Osteoblast (primary cell): ENCODE measurements around the gene ARHGEF16. TPM values are rescaled to one million over a fixed set of nuclear protein-coding genes. Genes with fewer than 3 reads are reported as not detected.

Source experiments
- DNase-seq: peaks from one replicate; pipeline ENCODE4 v3.0.0; 2011; ENCODE audit warnings: low spot score, mixed read lengths; ENCODE audit not compliant: insufficient read length; ENCODE audit errors: missing footprints
- H2AFZ ChIP-seq: 2 replicates; pipeline ENCODE4 v1.6.0; 2011; ENCODE audit warnings: mild to moderate bottlenecking, low read length
- H3K27ac ChIP-seq: 2 replicates; pipeline ENCODE4 v1.5.1; 2011; ENCODE audit warnings: mild to moderate bottlenecking, low read depth, low read length, moderate library complexity
- H3K27me3 ChIP-seq: 2 replicates; pipeline ENCODE4 v1.6.0; 2012; ENCODE audit warnings: mild to moderate bottlenecking, control low read depth, inconsistent platforms, low read length, moderate library complexity; ENCODE audit not compliant: insufficient read depth
- H3K36me3 ChIP-seq: 2 replicates; pipeline ENCODE4 v1.5.1; 2011; ENCODE audit warnings: mild to moderate bottlenecking, low read length, control low read depth, moderate library complexity; ENCODE audit not compliant: insufficient read depth
- H3K4me1 ChIP-seq: 2 replicates; pipeline ENCODE4 v1.5.1; 2011; ENCODE audit warnings: mild to moderate bottlenecking, low read length, control low read depth, moderate library complexity; ENCODE audit not compliant: insufficient read depth
- H3K4me2 ChIP-seq: 2 replicates; pipeline ENCODE4 v1.6.0; 2011; ENCODE audit warnings: mild to moderate bottlenecking, low read length; ENCODE audit not compliant: insufficient read depth
- H3K4me3 ChIP-seq: fragments of 200-600 bp; sonication (generic); 3 replicates; pipeline ENCODE4 v1.5.1; 2012; ENCODE audit warnings: mild to moderate bottlenecking, low read length, inconsistent platforms; ENCODE audit not compliant: insufficient read depth
- H3K79me2 ChIP-seq: 2 replicates; pipeline ENCODE4 v1.6.0; 2012; ENCODE audit warnings: mild to moderate bottlenecking, low read length, control low read depth, inconsistent platforms; ENCODE audit not compliant: insufficient read depth
- H3K9me3 ChIP-seq: 2 replicates; pipeline ENCODE4 v1.5.1; 2011; ENCODE audit warnings: low read depth, low read length, control low read depth
- H4K20me1 ChIP-seq: 2 replicates; pipeline ENCODE4 v1.6.0; 2012; ENCODE audit warnings: mild to moderate bottlenecking, low read length, control low read depth; ENCODE audit not compliant: insufficient read depth
- CTCF ChIP-seq: IDR thresholded peaks from 2 replicates; pipeline ENCODE4 v1.5.1; 2011; ENCODE audit warnings: mild to moderate bottlenecking, low read depth, low read length, moderate library complexity; ENCODE audit errors: extremely low read depth
- total RNA-seq: library from RNA; depleted of rRNA; stranded (reverse); fragments of >200 nt; gene quantifications from 2 replicates; pipeline ENCODE4 v1.2.3, GENCODE V29; 2012

The ARHGEF16 gene
- total RNA-seq, 1 donor, result not detected

- no peak overlapping the region for H3K27ac ChIP-seq
- DNase-seq, result no peak
- no peaks in the 10 kb centered on the region for H3K79me2 ChIP-seq
- H3K36me3 ChIP-seq, result peaks cover 2% of the 10 kb centered on the region
- no peaks in the 10 kb centered on the region for H4K20me1 ChIP-seq
- no peak overlapping the region for H3K4me3 ChIP-seq
- H3K27me3 ChIP-seq, result no peaks in the 10 kb centered on the region
- H3K9me3 ChIP-seq, result no peaks in the 10 kb centered on the region
- H3K4me2 ChIP-seq, result no peak overlapping the region
- no peaks in the 10 kb centered on the region for H3K4me1 ChIP-seq
- TF ChIP-seq CTCF, result no peak
- H2AFZ ChIP-seq, result no peak overlapping the region
Observed at GRCh38 chr1:3430820-3431219, 23.6 kb upstream of the ARHGEF16 start.

- Histone ChIP-seq H4K20me1 (no peaks in the 10 kb centered on the region), H3K4me2 (no peak overlapping the region), H3K27ac (no peak overlapping the region), H3K27me3 (no peaks in the 10 kb centered on the region), H3K4me1 (no peaks in the 10 kb centered on the region), H3K9me3 (no peaks in the 10 kb centered on the region), H3K36me3 (peaks cover 2% of the 10 kb centered on the region), H2AFZ (no peak overlapping the region), H3K4me3 (no peak overlapping the region), H3K79me2 (no peaks in the 10 kb centered on the region)
- peak; percentile 91 for DNase-seq
- TF ChIP-seq CTCF, result no peak
Observed at GRCh38 chr1:3431266-3431665, 23.2 kb upstream of the ARHGEF16 start.

GRCh38 chr1:3431686-3432085 lies 22.8 kb upstream of the ARHGEF16 start:
- no peak for TF ChIP-seq CTCF
- no peak for DNase-seq

GRCh38 chr1:3432306-3432705 lies 22.2 kb upstream of the ARHGEF16 start:
- Histone ChIP-seq H4K20me1 (no peaks in the 10 kb centered on the region), H3K36me3 (no peaks in the 10 kb centered on the region), H3K9me3 (no peaks in the 10 kb centered on the region), H3K79me2 (no peaks in the 10 kb centered on the region), H3K4me3 (no peak overlapping the region), H2AFZ (no peak overlapping the region), H3K4me1 (no peaks in the 10 kb centered on the region), H3K27ac (no peak overlapping the region), H3K4me2 (no peak overlapping the region), H3K27me3 (no peaks in the 10 kb centered on the region)
- peak; percentile 88 for DNase-seq
- no peak for TF ChIP-seq CTCF

More at GRCh38 chr1:3431686-3432085, 22.8 kb upstream of the ARHGEF16 start:
- Histone ChIP-seq H3K79me2 (no peaks in the 10 kb centered on the region), H3K4me1 (no peaks in the 10 kb centered on the region), H3K36me3 (no peaks in the 10 kb centered on the region), H2AFZ (no peak overlapping the region), H3K4me2 (no peak overlapping the region), H3K27me3 (no peaks in the 10 kb centered on the region), H3K4me3 (no peak overlapping the region), H3K27ac (no peak overlapping the region), H4K20me1 (no peaks in the 10 kb centered on the region), H3K9me3 (no peaks in the 10 kb centered on the region)
